Neural progenitor cell (in vitro differentiated cells): ENCODE results near the gene PSD2. TPM values are rescaled to one million over a fixed set of nuclear protein-coding genes. Genes with fewer than 3 reads are reported as not detected.

ENCODE experiments used
- DNase-seq: peaks from one replicate; pipeline ENCODE4 v3.0.0-alpha.2; 2016; ENCODE audit warnings: low spot score
- H2AFZ ChIP-seq: fragments of 200-600 bp; sonication (generic); replicated peaks from 2 replicates; pipeline ENCODE4 v1.6.1; 2016; ENCODE audit warnings: antibody characterized with exemption
- H3F3A ChIP-seq: fragments of 200-600 bp; sonication (generic); 2 replicates; pipeline ENCODE4 v1.6.1; 2016; ENCODE audit warnings: antibody characterized with exemption, low read depth
- H3K27ac ChIP-seq: fragments of 200-600 bp; sonication (generic); 2 replicates; pipeline ENCODE4 v1.5.1; 2016; ENCODE audit warnings: mild to moderate bottlenecking
- H3K27me3 ChIP-seq: fragments of 200-600 bp; sonication (generic); 2 replicates; pipeline ENCODE4 v1.6.1; 2016; ENCODE audit warnings: mild to moderate bottlenecking, moderate library complexity
- H3K36me3 ChIP-seq: fragments of 200-600 bp; sonication (generic); 2 replicates; pipeline ENCODE4 v1.5.1; 2016
- H3K4me1 ChIP-seq: fragments of 200-600 bp; sonication (generic); 2 replicates; pipeline ENCODE4 v1.6.1; 2016; ENCODE audit warnings: mixed run types
- H3K4me2 ChIP-seq: fragments of 200-600 bp; sonication (generic); 2 replicates; pipeline ENCODE4 v1.6.1; 2016
- H3K4me3 ChIP-seq: fragments of 200-600 bp; sonication (generic); 2 replicates; pipeline ENCODE4 v1.5.1; 2016
- H3K79me2 ChIP-seq: fragments of 200-600 bp; sonication (generic); 2 replicates; pipeline ENCODE4 v1.6.1; 2016; ENCODE audit warnings: low read depth
- H3K9ac ChIP-seq: fragments of 200-600 bp; sonication (generic); 2 replicates; pipeline ENCODE4 v1.6.1; 2016
- H3K9me3 ChIP-seq: fragments of 200-600 bp; sonication (generic); 2 replicates; pipeline ENCODE4 v1.5.1; 2016; ENCODE audit warnings: low read depth
- H4K20me1 ChIP-seq: fragments of 200-600 bp; sonication (generic); 2 replicates; pipeline ENCODE4 v1.6.1; 2016; ENCODE audit warnings: low read depth
- H3K27ac Mint-ChIP-seq: 3 replicates; pipeline ENCODE4 v1.8.0; 2021; ENCODE audit warnings: mixed read lengths
- H3K27me3 Mint-ChIP-seq: 2 replicates; pipeline ENCODE4 v1.8.0; 2022; ENCODE audit warnings: low read depth, mild to moderate bottlenecking, inconsistent platforms, moderate library complexity, mixed read lengths; ENCODE audit not compliant: insufficient read depth
- H3K36me3 Mint-ChIP-seq: 3 replicates; pipeline ENCODE4 v1.8.0; 2021; ENCODE audit warnings: mixed read lengths
- H3K4me1 Mint-ChIP-seq: 3 replicates; pipeline ENCODE4 v1.8.0; 2021; ENCODE audit warnings: mixed read lengths
- H3K4me3 Mint-ChIP-seq: 3 replicates; pipeline ENCODE4 v1.8.0; 2021; ENCODE audit warnings: mild to moderate bottlenecking, moderate library complexity, mixed read lengths
- H3K9me3 Mint-ChIP-seq: 3 replicates; pipeline ENCODE4 v1.8.0; 2020; ENCODE audit warnings: mixed read lengths
- EZH2 ChIP-seq: fragments of 200-600 bp; sonication (generic); IDR thresholded peaks from 2 replicates; pipeline ENCODE4 v1.6.1; 2017; ENCODE audit warnings: antibody characterized with exemption, mild to moderate bottlenecking, moderate library complexity
- EZH2phosphoT487 ChIP-seq: fragments of 200-600 bp; sonication (generic); IDR thresholded peaks from 2 replicates; pipeline ENCODE4 v1.6.1; 2017; ENCODE audit warnings: antibody characterized with exemption
- total RNA-seq: library from RNA; depleted of rRNA; stranded (reverse); fragments of >200 nt; gene quantifications from 2 replicates; pipeline ENCODE4 v1.2.3, GENCODE V29; 2015; ENCODE audit warnings: low replicate concordance
- TF ChIP-seq, protein P1 (sequence below): fragments of 200-600 bp; sonication (generic); IDR thresholded peaks from 2 replicates; pipeline ENCODE4 v1.5.1; 2017; ENCODE audit warnings: antibody characterized with exemption, mild to moderate bottlenecking

Gene PSD2
- 0.09 and 0.53 TPM in 2 replicates for total RNA-seq

DNA sequence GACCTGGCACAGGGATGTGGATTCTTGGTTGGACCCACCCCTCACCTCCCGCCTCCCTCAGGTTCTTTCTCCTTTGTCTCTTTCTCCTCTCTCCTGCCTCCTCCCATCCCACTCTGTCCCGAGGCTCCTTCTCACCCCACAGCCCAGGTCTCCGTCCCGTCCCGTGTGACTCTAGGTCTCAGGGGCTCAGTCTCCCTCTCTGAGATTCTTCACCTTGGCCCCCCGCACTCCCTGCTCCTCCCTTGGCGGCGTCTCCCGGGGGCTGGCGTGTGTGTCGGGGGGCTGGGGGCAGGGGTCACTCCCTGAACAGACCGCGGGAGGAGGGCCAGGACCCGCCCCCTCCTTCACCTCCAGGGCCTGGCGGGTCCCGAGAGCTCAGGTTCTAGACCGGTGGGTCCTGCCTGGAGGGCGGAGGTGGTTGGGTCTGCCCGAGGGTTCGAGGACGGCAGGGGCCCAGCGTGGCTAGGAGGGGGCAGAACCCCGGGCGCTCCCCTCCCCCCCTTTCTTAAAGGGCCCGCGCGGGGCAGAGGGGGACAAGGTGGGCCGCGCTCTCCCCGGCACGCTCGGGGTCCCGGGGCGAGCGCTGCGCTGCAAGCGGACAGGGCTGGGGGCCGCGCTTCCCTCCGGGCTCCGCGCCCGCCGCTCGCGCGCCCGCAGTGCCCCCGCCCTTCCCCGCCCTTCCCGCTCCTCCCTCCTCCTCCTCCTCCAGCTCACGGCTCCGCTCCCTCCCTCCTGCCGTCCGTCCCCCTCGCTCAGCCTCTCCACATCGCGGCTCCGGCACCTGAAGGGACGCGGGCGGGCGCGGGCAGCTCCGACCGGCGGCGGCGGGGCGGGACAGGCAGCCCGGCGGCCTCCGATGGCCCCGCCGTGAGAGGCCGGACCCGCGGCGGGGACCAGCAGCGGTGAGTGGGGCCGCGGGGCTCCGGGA is at the start of gene PSD2:
TSS of gene PSD2 (plus strand) at position 735 of the 928 bp plus-strand sequence. CDS start 13,633 bp downstream, outside the sequence.
- H3K4me3 ChIP-seq = peak within 1 kb of the TSS; percentile 45
- peak within 1 kb of the TSS; percentile 94 for H3K4me2 ChIP-seq
- peaks cover 13% of the 10 kb centered on the region for H3K4me1 ChIP-seq
- H2AFZ ChIP-seq = no peak within 1 kb of the TSS
- peaks cover 100% of the 10 kb centered on the region for H3K27me3 ChIP-seq
- H3K27me3 Mint-ChIP-seq = peaks cover 63% of the 10 kb centered on the region
- H3K79me2 ChIP-seq = no peaks in the 10 kb centered on the region
- H3K36me3 Mint-ChIP-seq = no peaks in the 10 kb centered on the region
- no peaks in the 10 kb centered on the region for H3K36me3 ChIP-seq
- H3K4me1 Mint-ChIP-seq = peaks cover 6% of the 10 kb centered on the region
- no peaks in the 10 kb centered on the region for H3K9me3 Mint-ChIP-seq
- H3F3A ChIP-seq = peaks cover 7% of the 10 kb centered on the region
- no peak within 1 kb of the TSS for H3K9ac ChIP-seq
- peak within 1 kb of the TSS; percentile 75 for H3K4me3 Mint-ChIP-seq
- TF ChIP-seq, protein P1, sequence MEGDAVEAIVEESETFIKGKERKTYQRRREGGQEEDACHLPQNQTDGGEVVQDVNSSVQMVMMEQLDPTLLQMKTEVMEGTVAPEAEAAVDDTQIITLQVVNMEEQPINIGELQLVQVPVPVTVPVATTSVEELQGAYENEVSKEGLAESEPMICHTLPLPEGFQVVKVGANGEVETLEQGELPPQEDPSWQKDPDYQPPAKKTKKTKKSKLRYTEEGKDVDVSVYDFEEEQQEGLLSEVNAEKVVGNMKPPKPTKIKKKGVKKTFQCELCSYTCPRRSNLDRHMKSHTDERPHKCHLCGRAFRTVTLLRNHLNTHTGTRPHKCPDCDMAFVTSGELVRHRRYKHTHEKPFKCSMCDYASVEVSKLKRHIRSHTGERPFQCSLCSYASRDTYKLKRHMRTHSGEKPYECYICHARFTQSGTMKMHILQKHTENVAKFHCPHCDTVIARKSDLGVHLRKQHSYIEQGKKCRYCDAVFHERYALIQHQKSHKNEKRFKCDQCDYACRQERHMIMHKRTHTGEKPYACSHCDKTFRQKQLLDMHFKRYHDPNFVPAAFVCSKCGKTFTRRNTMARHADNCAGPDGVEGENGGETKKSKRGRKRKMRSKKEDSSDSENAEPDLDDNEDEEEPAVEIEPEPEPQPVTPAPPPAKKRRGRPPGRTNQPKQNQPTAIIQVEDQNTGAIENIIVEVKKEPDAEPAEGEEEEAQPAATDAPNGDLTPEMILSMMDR = no peak
- TF ChIP-seq EZH2phosphoT487 (peak; percentile 60), EZH2 (peak; percentile 76)
- no peak within 1 kb of the TSS for H3K27ac Mint-ChIP-seq
- DNase-seq = peak; percentile 78
- H3K27ac ChIP-seq = no peak within 1 kb of the TSS
- peaks cover 35% of the 10 kb centered on the region for H4K20me1 ChIP-seq
- H3K9me3 ChIP-seq = no peaks in the 10 kb centered on the region

DNA sequence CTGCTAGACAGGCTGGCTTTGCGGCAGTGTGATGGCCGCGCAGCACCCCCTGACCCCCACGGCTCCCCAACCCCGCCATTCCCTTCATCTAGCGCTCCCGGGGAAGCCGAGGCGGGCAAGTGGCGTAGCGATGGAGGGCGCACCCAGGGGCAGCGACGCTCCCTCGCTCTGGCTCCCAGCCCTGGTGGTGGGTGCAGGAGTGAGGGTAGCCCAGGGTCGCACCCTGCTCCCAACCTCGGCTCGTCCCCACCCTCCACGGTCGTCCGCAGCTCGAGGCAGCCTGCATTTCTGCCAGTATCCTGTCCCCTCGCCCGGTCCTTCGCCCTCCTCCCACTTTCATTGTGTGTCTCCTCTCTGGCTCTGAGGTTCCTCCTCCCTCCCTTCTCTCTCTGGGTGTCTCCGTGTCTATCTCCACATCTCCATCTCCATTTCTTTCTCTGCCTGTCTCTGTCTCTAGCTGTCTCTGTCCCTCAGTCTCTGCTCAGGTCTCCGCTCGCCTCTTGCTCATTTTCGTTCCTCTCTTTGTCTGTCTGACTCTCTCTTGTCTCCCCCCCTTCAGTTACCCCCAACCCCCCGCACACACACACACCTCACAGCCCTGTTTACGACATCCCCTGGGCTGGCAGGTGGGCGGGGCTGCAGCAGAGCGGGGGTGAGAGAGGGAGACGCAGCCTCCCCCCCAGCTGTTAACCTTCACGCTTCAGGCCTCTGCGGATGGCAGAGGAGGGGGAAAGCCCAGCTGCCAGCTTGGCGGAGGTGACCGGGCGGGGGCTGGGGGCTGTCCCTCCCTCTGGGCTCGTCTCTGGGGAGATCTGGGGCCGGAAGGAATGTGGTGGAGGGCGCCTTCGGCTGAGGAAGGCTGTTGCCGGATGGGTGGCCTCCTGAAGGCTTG is 48.7 kb upstream of the PSD2 start:
- H3K79me2 ChIP-seq = no peaks in the 10 kb centered on the region
- peak overlapping the region; percentile 41 for H3K4me3 ChIP-seq
- H3K4me1 ChIP-seq = peaks cover 37% of the 10 kb centered on the region
- H3K4me1 Mint-ChIP-seq = peaks cover 67% of the 10 kb centered on the region
- H2AFZ ChIP-seq = peak overlapping the region; percentile 56
- H4K20me1 ChIP-seq = peaks cover 15% of the 10 kb centered on the region
- no peak overlapping the region for H3K9ac ChIP-seq
- no peaks in the 10 kb centered on the region for H3K36me3 Mint-ChIP-seq
- H3K4me2 ChIP-seq = peak overlapping the region; percentile 94
- H3K27ac ChIP-seq = no peak overlapping the region
- no peaks in the 10 kb centered on the region for H3K36me3 ChIP-seq
- H3K27me3 ChIP-seq = peaks cover 77% of the 10 kb centered on the region
- H3F3A ChIP-seq = peaks cover 24% of the 10 kb centered on the region
- TF ChIP-seq EZH2 (peak; percentile 64), EZH2phosphoT487 (no peak)
- TF ChIP-seq, protein P1 = peak; percentile 4
- H3K9me3 Mint-ChIP-seq = no peaks in the 10 kb centered on the region
- no peaks in the 10 kb centered on the region for H3K9me3 ChIP-seq
- H3K27ac Mint-ChIP-seq = peak overlapping the region; percentile 88
- DNase-seq = no peak
- H3K4me3 Mint-ChIP-seq = peak overlapping the region; percentile 85
- H3K27me3 Mint-ChIP-seq = peaks cover 21% of the 10 kb centered on the region

DNA sequence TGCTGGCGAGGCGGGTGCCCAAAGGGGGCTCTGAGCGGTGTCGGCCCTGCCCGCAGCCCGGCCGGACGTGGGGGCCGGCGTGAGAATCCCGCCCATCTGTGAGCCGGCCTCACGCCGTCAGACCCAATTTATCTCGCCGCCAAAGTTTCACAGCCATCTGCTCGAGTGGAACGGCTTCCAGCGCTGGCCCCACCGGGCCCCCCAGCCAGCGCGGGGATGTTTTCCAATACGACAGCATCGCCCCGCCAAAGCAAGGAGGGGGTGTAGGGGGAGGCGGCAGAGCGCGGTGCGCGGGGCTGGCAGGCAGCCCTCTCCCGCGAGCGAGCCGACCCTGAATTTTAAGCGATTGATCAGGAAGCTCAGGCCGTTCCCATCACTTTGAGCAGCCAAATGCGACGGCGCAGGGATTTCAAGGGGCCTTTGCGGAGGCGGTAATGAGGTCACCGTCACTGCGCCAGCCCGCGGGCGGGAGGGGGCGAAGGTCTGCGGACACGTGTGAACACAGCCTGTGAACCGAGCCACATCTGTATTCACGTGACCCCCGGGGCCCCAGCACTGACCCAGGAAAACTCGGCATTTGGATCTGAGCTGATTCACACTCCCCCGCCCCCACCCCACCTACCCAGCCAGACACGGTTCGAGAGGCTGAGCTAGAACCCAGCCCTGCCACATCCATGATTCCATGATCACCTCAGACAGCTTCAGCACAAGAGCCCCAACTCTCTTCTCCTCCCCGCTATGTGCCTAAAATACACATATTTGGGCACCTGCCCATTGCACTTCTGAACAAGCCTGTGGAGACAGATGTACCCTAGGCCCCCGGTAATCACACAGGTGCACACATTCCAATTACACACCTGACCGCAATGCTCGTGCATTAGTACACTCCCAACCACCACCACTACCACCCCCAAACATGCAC is 47.8 kb upstream of the PSD2 start:
- Histone ChIP-seq H3K4me2 (peak overlapping the region; percentile 94), H3K9ac (no peak overlapping the region), H3K4me3 (peak overlapping the region; percentile 41), H3K4me1 (peaks cover 35% of the 10 kb centered on the region), H3F3A (peaks cover 24% of the 10 kb centered on the region), H4K20me1 (peaks cover 15% of the 10 kb centered on the region), H3K79me2 (no peaks in the 10 kb centered on the region), H3K27me3 (peaks cover 86% of the 10 kb centered on the region), H3K36me3 (no peaks in the 10 kb centered on the region), H3K9me3 (no peaks in the 10 kb centered on the region), H2AFZ (no peak overlapping the region), H3K27ac (no peak overlapping the region)
- DNase-seq = peak; percentile 70
- TF ChIP-seq, protein P1 = no peak
- TF ChIP-seq EZH2 (peak; percentile 72), EZH2phosphoT487 (peak; percentile 65)
- Mint-ChIP-seq H3K4me1 (peaks cover 70% of the 10 kb centered on the region), H3K9me3 (no peaks in the 10 kb centered on the region), H3K36me3 (no peaks in the 10 kb centered on the region), H3K27me3 (peaks cover 21% of the 10 kb centered on the region), H3K4me3 (peak overlapping the region; percentile 85), H3K27ac (peak overlapping the region; percentile 79)
